Retinal pigment epithelial cell (primary cell): ENCODE measurements around the gene SCAMP4.

Source experiments
- DNase-seq: peaks from one replicate; pipeline ENCODE4 v3.0.0-alpha.2; 2010; ENCODE audit warnings: low read depth
- H3K4me3 ChIP-seq: 2 replicates; pipeline ENCODE4 v1.5.1; 2011; ENCODE audit warnings: mild to moderate bottlenecking, low read length, control low read depth, moderate library complexity
- CTCF ChIP-seq: conservative IDR thresholded peaks from 2 replicates; pipeline ENCODE4 v1.5.1; 2011; ENCODE audit warnings: low read depth, low read length, control low read depth, inconsistent platforms

Gene SCAMP4

GRCh38 chr19:1911995-1912394 is 6.8 kb downstream of the SCAMP4 start:
- no peak for DNase-seq
- TF ChIP-seq CTCF: no peak
- no peak overlapping the region for H3K4me3 ChIP-seq

- no peak overlapping the region for H3K4me3 ChIP-seq
- no peak for TF ChIP-seq CTCF
- DNase-seq: no peak
Observed at GRCh38 chr19:1912760-1913505, 7.7 kb downstream of the SCAMP4 start.

- no peak overlapping the region for H3K4me3 ChIP-seq
- no peak for DNase-seq
- TF ChIP-seq CTCF: no peak
Observed at GRCh38 chr19:1913781-1914577, 8.8 kb downstream of the SCAMP4 start.

GRCh38 chr19:1914826-1915341 is 9.7 kb downstream of the SCAMP4 start:
- no peak overlapping the region for H3K4me3 ChIP-seq
- DNase-seq: no peak
- no peak for TF ChIP-seq CTCF

- no peak for TF ChIP-seq CTCF
- no peak overlapping the region for H3K4me3 ChIP-seq
- DNase-seq: no peak
Observed at GRCh38 chr19:1917146-1917545, 11.9 kb downstream of the SCAMP4 start.

- DNase-seq: no peak
- H3K4me3 ChIP-seq: no peak overlapping the region
- TF ChIP-seq CTCF: no peak
Observed at GRCh38 chr19:1917926-1918325, 12.7 kb downstream of the SCAMP4 start.

GRCh38 chr19:1918975-1919374 is 13.8 kb downstream of the SCAMP4 start:
- no peak for DNase-seq
- TF ChIP-seq CTCF: no peak
- no peak overlapping the region for H3K4me3 ChIP-seq
